Liver (tissue), 9 donors: ENCODE results near the gene CPHXL. TPM values are rescaled to one million over a fixed set of nuclear protein-coding genes. Genes with fewer than 3 reads are reported as not detected.

Experiments used
- DNase-seq: peaks from one replicate; pipeline ENCODE4 v3.0.0-alpha.2; 2017; ENCODE audit warnings: low spot score
- H3K27ac ChIP-seq, 2 donors: one replicate each; pipeline ENCODE4 v1.7.0; 2013; ENCODE audit warnings: inconsistent platforms in 2 of 2, low read length in 2 of 2, control low read depth in 1 of 2, low read depth in 1 of 2, mild to moderate bottlenecking in 1 of 2
- H3K27me3 ChIP-seq, 4 donors: one replicate each; pipeline versions ENCODE4 v1.6.1 to v1.7.0; 2013; ENCODE audit warnings: low read length in 3 of 4, inconsistent platforms in 1 of 4, mild to moderate bottlenecking in 1 of 4, moderate library complexity in 1 of 4; ENCODE audit not compliant: control insufficient read depth in 4 of 4, insufficient read depth in 4 of 4
- H3K36me3 ChIP-seq, 4 donors: one replicate each; pipeline versions ENCODE4 v1.6.1 to v1.7.0; 2013; ENCODE audit warnings: low read length in 3 of 4, mild to moderate bottlenecking in 3 of 4, low read depth in 1 of 4, moderate library complexity in 1 of 4; ENCODE audit not compliant: control insufficient read depth in 4 of 4, insufficient read depth in 3 of 4
- H3K4me1 ChIP-seq, 4 donors: one replicate each; pipeline versions ENCODE4 v1.6.1 to v1.7.0; 2013; ENCODE audit warnings: low read length in 3 of 4, mild to moderate bottlenecking in 3 of 4, moderate library complexity in 1 of 4; ENCODE audit not compliant: control insufficient read depth in 4 of 4, insufficient read depth in 4 of 4
- H3K4me3 ChIP-seq, 3 donors: one replicate each; pipeline versions ENCODE4 v1.6.1 to v1.7.0; 2013; ENCODE audit warnings: low read length in 3 of 3, control low read depth in 1 of 3, low read depth in 1 of 3, mild to moderate bottlenecking in 1 of 3
- H3K9ac ChIP-seq, 2 donors: one replicate each; pipeline ENCODE4 v1.7.0; 2013; ENCODE audit warnings: low read length in 2 of 2, mild to moderate bottlenecking in 2 of 2, moderate library complexity in 2 of 2, control low read depth in 1 of 2, low read depth in 1 of 2
- H3K9me3 ChIP-seq, 4 donors: one replicate each; pipeline versions ENCODE4 v1.6.1 to v1.7.0; 2013; ENCODE audit warnings: low read length in 3 of 4; ENCODE audit not compliant: control insufficient read depth in 4 of 4
- ATF3 ChIP-seq: IDR thresholded peaks from 2 replicates; pipeline ENCODE4 v1.6.1; 2016; ENCODE audit warnings: antibody characterized with exemption
- CTCF ChIP-seq: fragments of 150-350 bp; IDR thresholded peaks from 2 replicates; pipeline ENCODE4 v1.5.1; 2017; ENCODE audit warnings: improper control_type of control experiment, low read depth, low read length; ENCODE audit not compliant: missing input control
- EGR1 ChIP-seq, 2 donors: IDR thresholded peaks; 2 replicates each; pipeline ENCODE4 v1.6.1; 2016 to 2018; ENCODE audit warnings: antibody characterized with exemption in 2 of 2, low read depth in 2 of 2
- FOXA1 ChIP-seq: IDR thresholded peaks from 2 replicates; pipeline ENCODE4 v1.6.1; 2016; ENCODE audit warnings: antibody characterized with exemption
- FOXA2 ChIP-seq: IDR thresholded peaks from 2 replicates; pipeline ENCODE4 v1.6.1; 2016; ENCODE audit warnings: antibody characterized with exemption
- GABPA ChIP-seq, 2 donors: IDR thresholded peaks in 1 of 2; conservative IDR thresholded peaks in 1 of 2; 2 replicates each; pipeline ENCODE4 v1.6.1; 2016; ENCODE audit warnings: antibody characterized with exemption in 2 of 2, mild to moderate bottlenecking in 1 of 2, moderate library complexity in 1 of 2
- HNF4A ChIP-seq, 2 donors: conservative IDR thresholded peaks; 2 replicates each; pipeline ENCODE4 v1.6.1; 2016; ENCODE audit warnings: antibody characterized with exemption in 2 of 2, mild to moderate bottlenecking in 2 of 2
- HNF4G ChIP-seq: IDR thresholded peaks from 2 replicates; pipeline ENCODE4 v1.6.1; 2016; ENCODE audit warnings: antibody characterized with exemption
- MAX ChIP-seq: IDR thresholded peaks from 2 replicates; pipeline ENCODE4 v1.6.1; 2016; ENCODE audit warnings: antibody characterized with exemption
- NR2F2 ChIP-seq: IDR thresholded peaks from 2 replicates; pipeline ENCODE4 v1.6.1; 2016; ENCODE audit warnings: antibody characterized with exemption
- RAD21 ChIP-seq, 2 donors: IDR thresholded peaks; 2 replicates each; pipeline ENCODE4 v1.6.1; 2016; ENCODE audit warnings: antibody characterized with exemption in 2 of 2, mild to moderate bottlenecking in 2 of 2
- REST ChIP-seq: IDR thresholded peaks from 2 replicates; pipeline ENCODE4 v1.6.1; 2016; ENCODE audit warnings: antibody characterized with exemption, mild to moderate bottlenecking
- RXRA ChIP-seq, 2 donors: IDR thresholded peaks; 2 replicates each; pipeline ENCODE4 v1.6.1; 2017 to 2018; ENCODE audit warnings: antibody characterized with exemption in 2 of 2, mild to moderate bottlenecking in 1 of 2
- SP1 ChIP-seq: IDR thresholded peaks from 2 replicates; pipeline ENCODE4 v1.6.1; 2018; ENCODE audit warnings: antibody characterized with exemption, mild to moderate bottlenecking
- TAF1 ChIP-seq: conservative IDR thresholded peaks from 2 replicates; pipeline ENCODE4 v1.6.1; 2016; ENCODE audit warnings: antibody characterized with exemption, mild to moderate bottlenecking
- YY1 ChIP-seq: IDR thresholded peaks from 2 replicates; pipeline ENCODE4 v1.6.1; 2016; ENCODE audit warnings: antibody characterized with exemption, mild to moderate bottlenecking
- ZBTB33 ChIP-seq: IDR thresholded peaks from 2 replicates; pipeline ENCODE4 v1.6.1; 2016; ENCODE audit warnings: antibody characterized with exemption
- WGBS: extraction: QIAGEN DNeasy Blood & Tissue Kit; methylation state at CpG from one replicate; pipeline ENCODE4 v1.1.7; 2013; 5-methylcytosine and 5-hydroxymethylcytosine counted together
- polyA plus RNA-seq, 2 donors: library from polyadenylated mRNA; stranded (reverse) in 1 of 2; unstranded in 1 of 2; fragments of 200-250 nt in 1 of 2; fragments of >200 nt in 1 of 2; fragmentation: Nextera tagmentation in 1 of 2; extraction: Ambion mirVana in 1 of 2; gene quantifications; one replicate each; pipeline versions ENCODE4 v1.2.1 to v1.2.3, GENCODE V29; 2013 to 2015
- total RNA-seq, 2 donors: library from RNA; depleted of rRNA; stranded (reverse); fragments of >200 nt; gene quantifications; one replicate each; pipeline ENCODE4 v1.2.3, GENCODE V29; 2014
- donor health status: healthy.
- donor health status: healthy.
- donor health status: healthy.
- donor health status: healthy.
- donor health status: healthy.

The CPHXL gene
- total and polyA plus RNA-seq, 4 donors: not detected

GRCh38 chr16:75703306-75703705 is 23.0 kb downstream of the CPHXL start:
- no peaks in the 10 kb centered on the region for H3K4me1 ChIP-seq
- no peak for DNase-seq
- no peaks in the 10 kb centered on the region for H3K9me3 ChIP-seq
- no peak overlapping the region for H3K9ac ChIP-seq
- TF ChIP-seq FOXA2: no peak
- TF ChIP-seq NR2F2: no peak
- no peak for TF ChIP-seq HNF4A (conservative IDR thresholded peaks at IDR 0.05)
- TF ChIP-seq RXRA (IDR thresholded peaks at IDR 0.05): no peak
- TF ChIP-seq ZBTB33: no peak
- TF ChIP-seq RAD21 (IDR thresholded peaks at IDR 0.05): no peak
- no peak for TF ChIP-seq TAF1
- TF ChIP-seq EGR1 (IDR thresholded peaks at IDR 0.05; ENCODE audit: low read depth in 2 of 2): no peak
- TF ChIP-seq MAX: no peak
- no peak for TF ChIP-seq FOXA1
- TF ChIP-seq SP1: no peak
- no peak for TF ChIP-seq CTCF
- no peaks in the 10 kb centered on the region for H3K36me3 ChIP-seq
- no peak overlapping the region for H3K27ac ChIP-seq
- H3K27me3 ChIP-seq: no peaks in the 10 kb centered on the region
- WGBS: 94% methylated on average over 4 of the region's 4 CpGs
- H3K4me3 ChIP-seq: no peak overlapping the region

- DNase-seq: no peak
- Histone ChIP-seq H3K27me3 (no peaks in the 10 kb centered on the region), H3K27ac (no peak overlapping the region), H3K36me3 (no peaks in the 10 kb centered on the region), H3K4me1 (no peaks in the 10 kb centered on the region), H3K4me3 (no peak overlapping the region), H3K9me3 (no peaks in the 10 kb centered on the region), H3K9ac (no peak overlapping the region)
- WGBS: 81% methylated on average over 2 of the region's 2 CpGs
- TF ChIP-seq GABPA (IDR thresholded peaks at IDR 0.05 in 1 of 2, conservative IDR thresholded peaks at IDR 0.05 in 1 of 2) (no peak), RXRA (IDR thresholded peaks at IDR 0.05) (no peak), REST (no peak), YY1 (no peak), HNF4A (conservative IDR thresholded peaks at IDR 0.05) (no peak), ATF3 (no peak), RAD21 (IDR thresholded peaks at IDR 0.05) (no peak), ZBTB33 (no peak), HNF4G (no peak), TAF1 (no peak), FOXA1 (no peak), CTCF (no peak), MAX (no peak)
Measured at GRCh38 chr16:75702242-75702641, 24.0 kb downstream of the CPHXL start.
